NT2/D1 (cell line): ENCODE results near the gene AHSA1.

Source experiments
- DNase-seq: peaks from one replicate; pipeline ENCODE4 v3.0.0-alpha.2; 2011; ENCODE audit warnings: low read depth, low spot score
- H3K27me3 ChIP-seq: 2 replicates; pipeline ENCODE4 v1.6.0; 2011; ENCODE audit warnings: mild to moderate bottlenecking; ENCODE audit not compliant: insufficient read length, insufficient read depth
- H3K36me3 ChIP-seq: 2 replicates; pipeline ENCODE4 v1.6.1; 2011; ENCODE audit warnings: mild to moderate bottlenecking, low read length, mixed read lengths; ENCODE audit not compliant: insufficient read depth, insufficient read length
- H3K4me1 ChIP-seq: 2 replicates; pipeline ENCODE4 v1.5.1; 2011; ENCODE audit not compliant: insufficient read depth, insufficient read length
- H3K4me3 ChIP-seq: 2 replicates; pipeline ENCODE4 v1.5.1; 2011; ENCODE audit warnings: low read depth; ENCODE audit not compliant: insufficient read length
- H3K9ac ChIP-seq: 2 replicates; pipeline ENCODE4 v1.6.0; 2011; ENCODE audit warnings: low read depth; ENCODE audit not compliant: insufficient read length
- H3K9me3 ChIP-seq: 2 replicates; pipeline ENCODE4 v1.5.1; 2011; ENCODE audit warnings: mild to moderate bottlenecking, low read length; ENCODE audit not compliant: insufficient read depth
- SUZ12 ChIP-seq: IDR thresholded peaks from 2 replicates; pipeline ENCODE4 v1.6.1; 2011; ENCODE audit not compliant: insufficient read length, insufficient read depth; ENCODE audit errors: extremely low read depth
- YY1 ChIP-seq: IDR thresholded peaks from 2 replicates; pipeline ENCODE4 v1.6.1; 2011; ENCODE audit not compliant: insufficient read length, insufficient read depth
- ZNF274 ChIP-seq: IDR thresholded peaks from 2 replicates; pipeline ENCODE4 v1.6.1; 2011; ENCODE audit warnings: mild to moderate bottlenecking, low read depth, low read length

AHSA1 gene

GRCh38 chr14:77457115-77457521, 775 bp upstream of the AHSA1 start:
- H3K9me3 ChIP-seq, result no peaks in the 10 kb centered on the region
- H3K9ac ChIP-seq, result peak overlapping the region; percentile 87
- H3K27me3 ChIP-seq, result no peaks in the 10 kb centered on the region
- TF ChIP-seq ZNF274 (no peak), YY1 (no peak), SUZ12 (no peak)
- H3K4me1 ChIP-seq, result no peaks in the 10 kb centered on the region
- peak overlapping the region; percentile 95 for H3K4me3 ChIP-seq
- peak; percentile 3 for DNase-seq
- peaks cover 37% of the 10 kb centered on the region for H3K36me3 ChIP-seq

- TF ChIP-seq ZNF274, result no peak
- no peak for TF ChIP-seq SUZ12
- no peak for TF ChIP-seq YY1
- Histone ChIP-seq H3K27me3 (no peaks in the 10 kb centered on the region), H3K36me3 (peaks cover 41% of the 10 kb centered on the region), H3K4me3 (peak overlapping the region; percentile 95), H3K9me3 (no peaks in the 10 kb centered on the region), H3K9ac (peak overlapping the region; percentile 98), H3K4me1 (no peaks in the 10 kb centered on the region)
- peak; percentile 3 for DNase-seq
Measured at GRCh38 chr14:77458249-77458950, 507 bp downstream of the AHSA1 start.

GRCh38 chr14:77459072-77459723, 1.3 kb downstream of the AHSA1 start:
- H3K27me3 ChIP-seq, result no peaks in the 10 kb centered on the region
- TF ChIP-seq SUZ12, result no peak
- no peak for TF ChIP-seq ZNF274
- TF ChIP-seq YY1, result no peak
- DNase-seq, result peak; percentile 56

GRCh38 chr14:77467801-77468200, 9.9 kb downstream of the AHSA1 start:
- no peak for DNase-seq
- no peak overlapping the region for H3K4me3 ChIP-seq
- no peak for TF ChIP-seq ZNF274
- TF ChIP-seq SUZ12, result no peak
- TF ChIP-seq YY1, result no peak
- H3K27me3 ChIP-seq, result no peaks in the 10 kb centered on the region
- peaks cover 70% of the 10 kb centered on the region for H3K36me3 ChIP-seq
- H3K4me1 ChIP-seq, result no peaks in the 10 kb centered on the region
- no peak overlapping the region for H3K9ac ChIP-seq
- H3K9me3 ChIP-seq, result no peaks in the 10 kb centered on the region

More at GRCh38 chr14:77459072-77459723, 1.3 kb downstream of the AHSA1 start:
- Histone ChIP-seq H3K4me3 (peak overlapping the region; percentile 95), H3K4me1 (no peaks in the 10 kb centered on the region), H3K9me3 (no peaks in the 10 kb centered on the region), H3K9ac (peak overlapping the region; percentile 98), H3K36me3 (peaks cover 45% of the 10 kb centered on the region)

DNA sequence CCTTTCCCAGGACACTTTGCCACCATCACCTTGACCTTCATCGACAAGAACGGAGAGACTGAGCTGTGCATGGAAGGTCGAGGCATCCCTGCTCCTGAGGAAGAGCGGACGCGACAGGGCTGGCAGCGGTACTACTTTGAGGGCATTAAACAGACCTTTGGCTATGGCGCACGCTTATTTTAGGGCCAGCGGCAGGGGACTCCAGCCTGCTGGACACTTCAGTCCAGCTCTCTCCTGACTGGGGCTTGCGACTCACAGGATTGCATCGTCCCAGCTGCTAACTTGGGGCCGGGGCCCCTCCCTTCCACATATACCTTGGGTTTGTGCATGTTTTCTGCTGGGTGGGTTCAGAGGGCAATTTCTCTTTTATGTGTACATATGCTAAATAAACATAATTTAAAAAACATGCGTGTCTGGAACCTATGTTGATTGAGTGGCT, 11.2 kb downstream of the AHSA1 start:
- Histone ChIP-seq H3K4me1 (no peaks in the 10 kb centered on the region), H3K36me3 (peaks cover 59% of the 10 kb centered on the region), H3K27me3 (no peaks in the 10 kb centered on the region), H3K9ac (no peak overlapping the region), H3K9me3 (no peaks in the 10 kb centered on the region), H3K4me3 (no peak overlapping the region)
- DNase-seq, result no peak
- TF ChIP-seq ZNF274 (no peak), SUZ12 (no peak), YY1 (no peak)

DNA sequence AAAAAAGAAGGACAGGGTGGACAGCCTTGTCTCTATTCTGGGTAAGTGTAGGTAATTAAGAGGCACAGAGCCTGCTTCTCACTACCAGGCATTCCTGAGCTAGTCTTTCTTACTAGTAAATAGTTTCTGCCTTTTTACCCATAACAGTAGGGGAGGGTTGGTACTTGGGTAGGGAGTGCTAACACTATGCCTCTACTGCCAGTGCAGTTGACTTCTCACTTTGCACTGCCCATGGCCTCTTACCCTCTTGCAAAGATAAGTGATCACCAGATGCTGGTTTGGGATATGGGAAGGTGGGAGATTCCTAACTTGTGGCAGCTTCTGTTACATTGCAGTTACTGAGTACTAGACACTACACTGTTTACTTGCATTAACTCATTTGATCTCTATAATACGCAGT, 11.6 kb downstream of the AHSA1 start:
- no peaks in the 10 kb centered on the region for H3K4me1 ChIP-seq
- TF ChIP-seq YY1 (no peak), ZNF274 (no peak), SUZ12 (no peak)
- H3K9me3 ChIP-seq, result no peaks in the 10 kb centered on the region
- peaks cover 55% of the 10 kb centered on the region for H3K36me3 ChIP-seq
- no peaks in the 10 kb centered on the region for H3K27me3 ChIP-seq
- H3K4me3 ChIP-seq, result no peak overlapping the region
- DNase-seq, result no peak
- no peak overlapping the region for H3K9ac ChIP-seq

- Histone ChIP-seq H3K36me3 (peaks cover 46% of the 10 kb centered on the region), H3K4me1 (peaks cover 5% of the 10 kb centered on the region), H3K9ac (no peak overlapping the region), H3K27me3 (no peaks in the 10 kb centered on the region), H3K9me3 (no peaks in the 10 kb centered on the region), H3K4me3 (no peak overlapping the region)
- DNase-seq, result no peak
- no peak for TF ChIP-seq ZNF274
- no peak for TF ChIP-seq SUZ12
- no peak for TF ChIP-seq YY1
Measured at GRCh38 chr14:77470224-77470870, 12.5 kb downstream of the AHSA1 start.
